Measurements from ENCODE around the gene SFXN2.

GRCh38 chr10:102691285-102692066 is 23.0 kb upstream of the SFXN2 start:
- TF ChIP-seq CTCF (IDR thresholded peaks at IDR 0.05) (no peak), POLR2AphosphoS5 (IDR thresholded peaks at IDR 0.05) (no peak), POLR2A (IDR thresholded peaks at IDR 0.05; ENCODE audit: low read depth) (no peak)
